Prostate gland (tissue), 2 donors: ENCODE data around the gene NAA80. TPM values are rescaled to one million over a fixed set of nuclear protein-coding genes. Genes with fewer than 3 reads are reported as not detected.

ENCODE experiments used
- DNase-seq: peaks from one replicate; pipeline ENCODE4 v3.0.0-alpha.2; 2019; ENCODE audit warnings: low spot score
- H3K27ac ChIP-seq, 2 donors: fragments of 200-600 bp; sonication (generic); 2 replicates each; pipeline ENCODE4 v1.5.1; 2017 to 2019
- H3K27me3 ChIP-seq: fragments of 200-600 bp; sonication (generic); replicated peaks from 2 replicates; pipeline ENCODE4 v1.5.1; 2019; ENCODE audit not compliant: insufficient read depth
- H3K36me3 ChIP-seq, 2 donors: fragments of 200-600 bp; sonication (generic); 1 replicate in 1 of 2; 2 replicates in 1 of 2; pipeline versions ENCODE4 v1.5.1 to v1.8.1; 2017 to 2019
- H3K4me1 ChIP-seq: fragments of 200-600 bp; sonication (generic); replicated peaks from 2 replicates; pipeline ENCODE4 v1.5.1; 2019
- H3K4me3 ChIP-seq, 2 donors: fragments of 200-600 bp; sonication (generic); 2 replicates each; pipeline ENCODE4 v1.5.1; 2017 to 2019
- H3K9me3 ChIP-seq: fragments of 200-600 bp; sonication (generic); 2 replicates; pipeline ENCODE4 v1.5.1; 2017
- POLR2A ChIP-seq: fragments of 450-650 bp; IDR thresholded peaks from one replicate; pipeline ENCODE4 v1.6.1; 2016; ENCODE audit warnings: antibody characterized with exemption, mild to moderate bottlenecking
- POLR2AphosphoS5 ChIP-seq: sonication (generic); formaldehyde crosslinking; IDR thresholded peaks from one replicate; pipeline ENCODE4 v1.6.1; 2017; ENCODE audit warnings: antibody characterized with exemption
- WGBS: methylation state at CpG from one replicate; pipeline ENCODE4 v1.1.5; 2018; 5-methylcytosine and 5-hydroxymethylcytosine counted together
- intact Hi-C: fragments of 100-400 bp; cut with DNase I; formaldehyde crosslinking; loops from one replicate; pipeline ENCODE4 v1.14.2; 2022
- total RNA-seq, 2 donors: library from RNA; depleted of rRNA; stranded (reverse); fragments of >200 nt; gene quantifications; one replicate each; pipeline ENCODE4 v1.1.0, GENCODE V29; 2016
- TF ChIP-seq, protein P1 (sequence below), 4 experiments: fragments of 200-600 bp in 2 of 4; fragments of 450-650 bp in 2 of 4; sonication (generic) in 2 of 4; IDR thresholded peaks; 1 replicate in 3 of 4; 2 replicates in 1 of 4; pipeline ENCODE4 v1.5.1; 2016 to 2019; ENCODE audit warnings: antibody characterized with exemption in 4 of 4, mild to moderate bottlenecking in 2 of 4, moderate library complexity in 2 of 4

The NAA80 gene
- total RNA-seq, 2 donors from 2014 or later = 15.8 to 28.0 TPM

DNA sequence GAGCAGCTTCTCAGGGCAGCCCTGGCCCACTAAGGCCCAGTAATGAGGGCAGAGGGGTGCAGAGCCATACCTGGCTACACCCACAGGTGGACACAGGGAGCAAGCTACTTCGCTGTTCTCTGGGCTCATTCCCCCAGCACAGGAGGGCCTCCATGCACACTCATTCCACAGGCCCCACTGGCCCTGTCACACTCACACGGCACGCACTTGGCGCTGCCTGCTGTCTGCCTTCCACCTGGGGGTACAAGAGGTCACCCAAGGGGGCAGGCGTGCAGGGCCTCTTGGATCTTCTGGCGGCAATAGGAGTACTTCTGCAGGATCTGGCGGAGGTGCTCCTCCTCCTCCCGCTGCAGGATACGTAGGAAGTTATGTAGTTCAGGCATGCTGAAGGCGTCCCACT lies 31.1 kb upstream of the NAA80 start:
- Histone ChIP-seq H3K4me1 (peaks cover 24% of the 10 kb centered on the region), H3K9me3 (no peaks in the 10 kb centered on the region), H3K36me3 (peaks cover 8 to 13% of the 10 kb centered on the region in 2 donors), H3K27ac (no peak overlapping the region), H3K27me3 (no peaks in the 10 kb centered on the region), H3K4me3 (no peak overlapping the region)
- DNase-seq = no peak
- TF ChIP-seq POLR2AphosphoS5 (no peak), POLR2A (no peak)
- TF ChIP-seq, protein P1, sequence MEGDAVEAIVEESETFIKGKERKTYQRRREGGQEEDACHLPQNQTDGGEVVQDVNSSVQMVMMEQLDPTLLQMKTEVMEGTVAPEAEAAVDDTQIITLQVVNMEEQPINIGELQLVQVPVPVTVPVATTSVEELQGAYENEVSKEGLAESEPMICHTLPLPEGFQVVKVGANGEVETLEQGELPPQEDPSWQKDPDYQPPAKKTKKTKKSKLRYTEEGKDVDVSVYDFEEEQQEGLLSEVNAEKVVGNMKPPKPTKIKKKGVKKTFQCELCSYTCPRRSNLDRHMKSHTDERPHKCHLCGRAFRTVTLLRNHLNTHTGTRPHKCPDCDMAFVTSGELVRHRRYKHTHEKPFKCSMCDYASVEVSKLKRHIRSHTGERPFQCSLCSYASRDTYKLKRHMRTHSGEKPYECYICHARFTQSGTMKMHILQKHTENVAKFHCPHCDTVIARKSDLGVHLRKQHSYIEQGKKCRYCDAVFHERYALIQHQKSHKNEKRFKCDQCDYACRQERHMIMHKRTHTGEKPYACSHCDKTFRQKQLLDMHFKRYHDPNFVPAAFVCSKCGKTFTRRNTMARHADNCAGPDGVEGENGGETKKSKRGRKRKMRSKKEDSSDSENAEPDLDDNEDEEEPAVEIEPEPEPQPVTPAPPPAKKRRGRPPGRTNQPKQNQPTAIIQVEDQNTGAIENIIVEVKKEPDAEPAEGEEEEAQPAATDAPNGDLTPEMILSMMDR (IDR thresholded peaks at IDR 0.05) = no peak
- intact Hi-C loops = no loop called here
- 96% methylated on average over 10 of the region's 10 CpGs for WGBS

DNA sequence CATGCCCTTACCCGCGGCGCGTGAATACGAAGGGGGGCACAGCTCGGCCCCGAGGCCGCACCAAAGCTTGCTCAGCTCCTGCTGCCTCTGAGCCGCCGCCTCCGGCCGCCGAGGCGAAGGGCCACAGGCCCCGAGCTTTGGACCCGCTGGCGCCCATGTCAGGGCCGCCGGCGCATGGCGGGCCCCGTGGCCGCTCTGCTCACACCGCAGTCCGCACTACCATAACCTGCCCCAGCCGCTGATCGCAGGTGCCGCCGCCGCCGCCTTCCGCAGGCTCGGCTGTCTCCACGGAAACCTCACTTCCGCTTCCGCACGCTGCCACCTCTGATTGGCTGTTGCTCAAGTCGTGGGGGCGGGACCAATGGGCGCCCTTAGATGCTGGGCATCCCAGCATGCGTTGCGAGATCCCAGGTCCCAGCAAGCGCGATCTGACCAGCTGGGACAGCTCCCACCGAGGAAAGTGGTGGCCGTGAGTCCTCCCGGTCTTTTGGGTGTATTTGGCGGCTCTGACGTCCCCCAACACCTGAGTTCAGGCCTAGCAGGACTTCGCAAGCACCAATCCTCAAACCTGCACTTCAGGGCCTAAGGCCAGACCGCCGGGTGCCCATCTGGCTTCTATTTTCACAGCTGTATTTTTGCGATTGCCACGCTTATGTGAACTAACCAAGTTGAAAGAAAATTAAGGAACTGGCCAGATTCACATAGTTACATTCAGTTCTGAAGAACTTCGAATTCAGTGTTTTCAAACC lies 28.9 kb upstream of the NAA80 start, which contains the start of gene TUSC2:
Gene TUSC2, minus strand, starts transcription at position 281 of the 749 bp plus-strand sequence. Its CDS starts 124 bp downstream, at position 157.
- intact Hi-C loops = no loop called here
- Histone ChIP-seq H3K4me1 (peaks cover 10% of the 10 kb centered on the region), H3K9me3 (no peaks in the 10 kb centered on the region), H3K27ac (peak within 1 kb of the TSS; percentile 73 to 77), H3K4me3 (peak within 1 kb of the TSS; percentile 96 to 99), H3K36me3 (peaks cover 8 to 13% of the 10 kb centered on the region in 2 donors), H3K27me3 (no peaks in the 10 kb centered on the region)
- TF ChIP-seq, protein P1 (IDR thresholded peaks at IDR 0.05) = peak in 2 of 4 experiments; percentile 12 to 32
- TF ChIP-seq POLR2AphosphoS5 (peak; percentile 99), POLR2A (peak; percentile 69)
- DNase-seq = peak; percentile 98
- WGBS = 1% methylated on average over 53 of the region's 55 CpGs

DNA sequence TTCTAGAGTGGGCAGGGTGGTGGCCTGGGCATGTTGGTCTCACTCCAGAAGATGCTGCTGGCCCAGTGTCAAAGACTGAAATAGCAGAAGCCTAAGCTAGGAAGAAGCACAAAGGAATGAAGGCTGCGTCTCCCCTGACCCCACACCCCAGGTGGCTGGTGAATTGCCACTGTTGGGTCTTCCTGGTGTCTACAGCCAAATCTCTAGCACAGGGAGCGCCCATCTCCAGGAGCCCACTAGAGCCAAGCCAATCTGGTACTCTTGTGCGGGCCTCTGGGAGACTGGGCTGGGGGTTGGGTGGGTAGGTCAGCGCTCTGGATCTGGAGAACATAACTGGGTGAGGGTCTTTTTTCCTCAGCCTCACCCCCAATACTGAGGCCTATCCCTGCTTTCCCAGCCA lies 27.9 kb upstream of the NAA80 start:
- Histone ChIP-seq H3K4me1 (peaks cover 9% of the 10 kb centered on the region), H3K27ac (peak overlapping the region in 1 of 2 donors; percentile 77), H3K27me3 (no peaks in the 10 kb centered on the region), H3K4me3 (peak overlapping the region; percentile 96 to 99), H3K9me3 (no peaks in the 10 kb centered on the region), H3K36me3 (peaks cover 8 to 13% of the 10 kb centered on the region in 2 donors)
- TF ChIP-seq POLR2A (no peak), POLR2AphosphoS5 (no peak)
- TF ChIP-seq, protein P1 (IDR thresholded peaks at IDR 0.05) = no peak
- 44% methylated on average over 4 of the region's 4 CpGs for WGBS
- intact Hi-C loops = no loop called here
- DNase-seq = no peak

DNA sequence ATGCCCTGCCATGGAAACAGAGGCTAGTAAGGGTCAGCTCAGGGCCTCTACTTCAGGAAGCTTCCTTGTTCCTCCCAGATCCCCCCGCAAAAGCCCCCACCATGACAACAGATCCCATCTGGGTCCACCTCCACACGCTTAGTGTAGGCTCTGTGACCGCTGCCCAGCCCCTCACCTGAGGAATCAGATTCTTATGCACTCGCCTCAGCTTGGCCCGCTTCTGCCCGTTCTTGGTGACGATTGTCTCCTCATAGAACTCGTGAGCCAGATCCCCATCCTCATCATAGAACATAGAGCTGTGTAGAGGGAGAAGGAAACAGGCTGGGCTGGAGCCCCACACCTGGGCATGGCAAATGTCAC lies 27.0 kb upstream of the NAA80 start:
- H3K9me3 ChIP-seq = no peaks in the 10 kb centered on the region
- peaks cover under 1 to 13% of the 10 kb centered on the region in 2 donors for H3K36me3 ChIP-seq
- DNase-seq = no peak
- H3K4me1 ChIP-seq = peaks cover 9% of the 10 kb centered on the region
- intact Hi-C loops = no loop called here
- H3K27me3 ChIP-seq = no peaks in the 10 kb centered on the region
- no peak overlapping the region for H3K27ac ChIP-seq
- WGBS = 79% methylated on average over 8 of the region's 8 CpGs
- no peak overlapping the region for H3K4me3 ChIP-seq
- no peak for TF ChIP-seq POLR2AphosphoS5
- TF ChIP-seq, protein P1 (IDR thresholded peaks at IDR 0.05) = no peak
- no peak for TF ChIP-seq POLR2A
